ENCODE measurements around the gene TXNRD1.
"Not testable (repeated sequence)": the region's sequence is repeated elsewhere in the genome, so short reads cannot be mapped to it uniquely, and the experiment has no call there.

Gene TXNRD1

GRCh38 chr12:104213952-104214351, 1.6 kb upstream of the TXNRD1 start:
- H3K4me3 ChIP-seq (ENCODE audit: low read depth in 1 of 2, low read length in 1 of 2), result no peak overlapping the region
- no peaks in the 10 kb centered on the region for H3K36me3 ChIP-seq
- peaks cover 8 to 10% of the 10 kb centered on the region in 2 experiments for H3K4me1 ChIP-seq (ENCODE audit: control insufficient read depth in 1 of 2, insufficient read depth in 1 of 2, low read depth in 1 of 2, low read length in 1 of 2)
- TF ChIP-seq, protein P1, sequence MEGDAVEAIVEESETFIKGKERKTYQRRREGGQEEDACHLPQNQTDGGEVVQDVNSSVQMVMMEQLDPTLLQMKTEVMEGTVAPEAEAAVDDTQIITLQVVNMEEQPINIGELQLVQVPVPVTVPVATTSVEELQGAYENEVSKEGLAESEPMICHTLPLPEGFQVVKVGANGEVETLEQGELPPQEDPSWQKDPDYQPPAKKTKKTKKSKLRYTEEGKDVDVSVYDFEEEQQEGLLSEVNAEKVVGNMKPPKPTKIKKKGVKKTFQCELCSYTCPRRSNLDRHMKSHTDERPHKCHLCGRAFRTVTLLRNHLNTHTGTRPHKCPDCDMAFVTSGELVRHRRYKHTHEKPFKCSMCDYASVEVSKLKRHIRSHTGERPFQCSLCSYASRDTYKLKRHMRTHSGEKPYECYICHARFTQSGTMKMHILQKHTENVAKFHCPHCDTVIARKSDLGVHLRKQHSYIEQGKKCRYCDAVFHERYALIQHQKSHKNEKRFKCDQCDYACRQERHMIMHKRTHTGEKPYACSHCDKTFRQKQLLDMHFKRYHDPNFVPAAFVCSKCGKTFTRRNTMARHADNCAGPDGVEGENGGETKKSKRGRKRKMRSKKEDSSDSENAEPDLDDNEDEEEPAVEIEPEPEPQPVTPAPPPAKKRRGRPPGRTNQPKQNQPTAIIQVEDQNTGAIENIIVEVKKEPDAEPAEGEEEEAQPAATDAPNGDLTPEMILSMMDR (IDR thresholded peaks at IDR 0.05), result no peak
- H3K27ac ChIP-seq, result no peak overlapping the region
- H3K9me3 ChIP-seq, result no peaks in the 10 kb centered on the region
- H3K27me3 ChIP-seq, result peaks cover 36% of the 10 kb centered on the region

GRCh38 chr12:104216521-104216924, 944 bp downstream of the TXNRD1 start:
- peaks cover 8 to 10% of the 10 kb centered on the region in 2 experiments for H3K4me1 ChIP-seq (ENCODE audit: control insufficient read depth in 1 of 2, insufficient read depth in 1 of 2, low read depth in 1 of 2, low read length in 1 of 2)
- no peaks in the 10 kb centered on the region for H3K9me3 ChIP-seq
- H3K27ac ChIP-seq, result no peak overlapping the region
- H3K36me3 ChIP-seq, result no peaks in the 10 kb centered on the region
- H3K4me3 ChIP-seq (ENCODE audit: low read depth in 1 of 2, low read length in 1 of 2), result peak overlapping the region in 1 of 2 experiments; percentile 62
- peaks cover 36% of the 10 kb centered on the region for H3K27me3 ChIP-seq
- TF ChIP-seq, protein P1 (IDR thresholded peaks at IDR 0.05), result no peak

GRCh38 chr12:104218506-104218905, 2.9 kb downstream of the TXNRD1 start:
- Histone ChIP-seq H3K4me1 (ENCODE audit: control insufficient read depth in 1 of 2, insufficient read depth in 1 of 2, low read depth in 1 of 2, low read length in 1 of 2) (peaks cover 8 to 10% of the 10 kb centered on the region in 2 experiments), H3K27me3 (peaks cover 36% of the 10 kb centered on the region)
- not testable (repeated sequence) for H3K36me3 ChIP-seq; H3K9me3 ChIP-seq; H3K27ac ChIP-seq; H3K4me3 ChIP-seq (ENCODE audit: low read depth in 1 of 2, low read length in 1 of 2)

- Histone ChIP-seq H3K27me3 (peaks cover 36% of the 10 kb centered on the region), H3K4me1 (ENCODE audit: control insufficient read depth in 1 of 2, insufficient read depth in 1 of 2, low read depth in 1 of 2, low read length in 1 of 2) (peaks cover 8 to 10% of the 10 kb centered on the region in 2 experiments), H3K27ac (no peak overlapping the region), H3K36me3 (no peaks in the 10 kb centered on the region), H3K4me3 (ENCODE audit: low read depth in 1 of 2, low read length in 1 of 2) (no peak overlapping the region), H3K9me3 (no peaks in the 10 kb centered on the region)
- TF ChIP-seq, protein P1 (IDR thresholded peaks at IDR 0.05), result no peak
These were observed 3.4 kb downstream of the TXNRD1 start for GRCh38 chr12:104218935-104219334.

- Histone ChIP-seq H3K36me3 (no peaks in the 10 kb centered on the region), H3K27ac (no peak overlapping the region), H3K27me3 (peaks cover 35% of the 10 kb centered on the region), H3K4me3 (ENCODE audit: low read depth in 1 of 2, low read length in 1 of 2) (no peak overlapping the region), H3K4me1 (ENCODE audit: control insufficient read depth in 1 of 2, insufficient read depth in 1 of 2, low read depth in 1 of 2, low read length in 1 of 2) (peaks cover 8 to 10% of the 10 kb centered on the region in 2 experiments), H3K9me3 (no peaks in the 10 kb centered on the region)
- TF ChIP-seq, protein P1 (IDR thresholded peaks at IDR 0.05), result no peak
These were observed 3.8 kb downstream of the TXNRD1 start for GRCh38 chr12:104219361-104219892.

DNA sequence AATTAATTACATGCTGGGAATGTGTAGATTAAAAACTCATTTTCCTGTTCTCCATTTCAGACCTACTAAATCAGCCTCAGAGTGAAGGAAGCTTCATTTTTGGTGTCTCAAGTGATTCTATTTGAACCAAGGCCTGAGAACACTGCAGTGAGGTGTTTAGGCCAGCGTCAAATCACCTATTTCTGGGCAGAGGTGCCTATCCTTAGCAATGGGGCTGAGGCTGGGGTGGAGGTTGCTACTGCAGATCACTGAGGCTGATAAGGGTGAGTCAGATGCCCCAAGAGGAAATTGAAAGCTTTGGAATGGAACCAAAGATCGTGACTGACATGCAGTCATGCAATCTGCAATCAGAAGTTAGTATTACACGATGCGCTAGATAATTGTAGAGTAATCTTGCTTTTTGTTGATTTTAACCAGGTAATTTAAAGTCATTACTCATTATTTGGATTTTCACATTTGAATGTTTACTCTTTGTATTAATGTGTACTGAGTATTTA, 4.4 kb downstream of the TXNRD1 start:
- Histone ChIP-seq H3K27ac (no peak overlapping the region), H3K9me3 (no peaks in the 10 kb centered on the region), H3K4me1 (ENCODE audit: control insufficient read depth in 1 of 2, insufficient read depth in 1 of 2, low read depth in 1 of 2, low read length in 1 of 2) (peaks cover 8 to 10% of the 10 kb centered on the region in 2 experiments), H3K27me3 (peaks cover 31% of the 10 kb centered on the region), H3K4me3 (ENCODE audit: low read depth in 1 of 2, low read length in 1 of 2) (no peak overlapping the region), H3K36me3 (no peaks in the 10 kb centered on the region)
- TF ChIP-seq, protein P1 (IDR thresholded peaks at IDR 0.05), result no peak

All from neutrophil (primary cell).